Skin epidermis (tissue), 12 donors: ENCODE results near the gene ACTR6.
"Not testable (repeated sequence)": the region's sequence is repeated elsewhere in the genome, so short reads cannot be mapped to it uniquely, and the experiment has no call there.

Experiments used
- H3K27ac ChIP-seq, 21 experiments: fragments of 200-600 bp; sonication (generic) in 11 of 21; one replicate each; pipeline ENCODE4 v1.5.0; 2020; ENCODE audit warnings: mild to moderate bottlenecking in 3 of 21, inconsistent platforms in 2 of 21, moderate library complexity in 2 of 21
- H3K4me3 ChIP-seq, 7 experiments: fragments of 200-600 bp; sonication (generic) in 2 of 7; one replicate each; pipeline ENCODE4 v1.5.0; 2020; ENCODE audit warnings: inconsistent platforms in 2 of 7, mild to moderate bottlenecking in 2 of 7, moderate library complexity in 1 of 7

ACTR6 gene

DNA sequence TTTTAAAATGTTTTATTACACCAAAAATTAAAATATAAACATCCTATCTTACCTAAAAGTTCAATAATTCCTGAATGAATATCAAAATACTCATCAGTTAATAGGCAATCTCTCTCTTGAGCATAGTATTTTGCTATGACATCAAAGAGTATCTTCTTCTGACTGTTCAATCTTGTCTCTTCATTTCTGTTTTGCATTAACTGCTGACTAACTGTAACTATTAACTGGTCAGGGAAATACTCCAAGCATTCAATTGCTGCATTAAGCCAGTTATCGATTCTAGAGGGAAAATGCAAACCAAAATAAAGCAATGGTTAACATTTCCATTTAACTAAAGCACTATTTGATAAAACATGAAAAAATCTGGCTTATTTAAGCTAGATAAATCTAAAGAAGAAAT lies 52.8 kb downstream of the ACTR6 start:
- Histone ChIP-seq H3K4me3 (no peak overlapping the region), H3K27ac (no peak overlapping the region)

DNA sequence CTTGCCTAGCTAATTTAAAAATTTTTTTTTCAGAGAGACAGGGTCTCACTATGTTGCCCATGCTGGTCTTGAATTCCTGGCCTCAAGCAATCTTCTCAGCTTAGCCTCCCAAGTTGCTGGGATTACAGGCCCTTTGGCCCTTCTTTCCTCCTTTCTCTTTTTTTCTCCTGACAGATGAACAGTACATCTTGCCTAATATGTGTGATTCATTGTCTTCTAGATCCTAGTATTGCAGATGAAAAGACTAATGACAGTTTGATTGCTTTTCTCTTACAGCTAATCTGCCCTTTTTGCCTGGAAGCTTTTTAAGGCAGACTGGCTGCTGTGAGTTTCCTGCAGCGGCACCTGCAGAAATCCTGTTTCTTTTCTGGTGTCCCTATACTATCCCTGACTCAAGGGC lies 54.3 kb downstream of the ACTR6 start:
- no peak overlapping the region for H3K27ac ChIP-seq
- H3K4me3 ChIP-seq, result no peak overlapping the region

DNA sequence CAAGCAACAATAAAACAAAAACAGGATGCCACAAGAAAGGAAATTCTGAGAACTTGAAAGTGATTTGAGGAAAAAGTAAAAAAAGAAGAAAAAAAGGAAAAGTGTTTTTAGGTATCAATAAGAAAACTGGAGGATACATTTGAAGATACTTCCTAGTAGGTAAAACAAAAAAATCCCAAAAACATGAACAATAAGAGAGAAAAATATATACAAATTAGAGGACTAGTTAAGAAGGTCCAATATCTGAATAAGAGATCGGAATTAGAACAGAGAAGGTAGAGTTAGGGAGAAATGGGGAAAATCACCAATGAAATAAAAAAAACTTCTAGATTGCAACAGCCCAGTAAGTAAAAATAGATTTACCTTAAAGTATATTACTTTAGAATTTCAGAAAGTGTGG lies 57.5 kb downstream of the ACTR6 start:
- H3K27ac ChIP-seq, result no peak overlapping the region
- no peak overlapping the region for H3K4me3 ChIP-seq

DNA sequence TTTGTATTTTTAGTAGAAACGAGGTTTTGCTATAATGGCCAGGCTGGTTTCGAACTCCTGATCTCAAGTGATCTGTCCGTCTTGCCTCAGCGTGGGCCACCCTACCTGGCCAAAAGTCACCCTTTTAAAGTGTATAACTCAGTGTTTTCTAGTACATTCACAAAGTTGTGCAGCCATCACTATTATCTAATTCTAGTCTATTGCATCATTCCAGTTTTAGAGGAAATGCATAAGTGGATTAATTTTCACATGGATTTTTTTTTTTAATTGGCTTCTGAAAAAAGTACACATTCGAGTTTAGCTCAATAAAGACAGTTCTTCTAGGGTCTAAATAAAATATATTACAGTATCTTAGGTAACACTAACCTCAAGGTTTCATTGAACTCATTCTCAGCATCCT lies 62.5 kb downstream of the ACTR6 start:
- H3K27ac ChIP-seq, result no peak overlapping the region
- H3K4me3 ChIP-seq, result no peak overlapping the region

DNA sequence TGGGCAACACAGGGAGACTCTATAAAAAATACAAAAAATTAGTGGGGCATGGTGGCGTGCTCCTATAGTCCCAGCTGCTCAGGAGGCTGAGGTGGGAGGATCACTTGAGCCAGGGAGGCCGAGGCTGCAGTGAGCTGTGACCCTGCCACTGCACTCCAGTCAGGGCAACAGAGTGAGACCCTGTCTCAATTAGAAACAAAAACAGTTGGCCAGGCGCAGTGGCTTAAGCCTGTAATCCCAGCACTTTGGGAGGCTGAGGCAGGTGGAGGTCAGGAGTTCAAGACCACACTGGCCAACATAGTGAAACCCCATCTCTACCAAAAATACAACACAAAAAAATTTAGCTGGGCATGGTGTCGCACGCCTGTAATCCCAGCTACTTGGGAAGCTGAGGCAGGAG lies 64.5 kb downstream of the ACTR6 start:
- not testable (repeated sequence) for H3K27ac ChIP-seq, H3K4me3 ChIP-seq

DNA sequence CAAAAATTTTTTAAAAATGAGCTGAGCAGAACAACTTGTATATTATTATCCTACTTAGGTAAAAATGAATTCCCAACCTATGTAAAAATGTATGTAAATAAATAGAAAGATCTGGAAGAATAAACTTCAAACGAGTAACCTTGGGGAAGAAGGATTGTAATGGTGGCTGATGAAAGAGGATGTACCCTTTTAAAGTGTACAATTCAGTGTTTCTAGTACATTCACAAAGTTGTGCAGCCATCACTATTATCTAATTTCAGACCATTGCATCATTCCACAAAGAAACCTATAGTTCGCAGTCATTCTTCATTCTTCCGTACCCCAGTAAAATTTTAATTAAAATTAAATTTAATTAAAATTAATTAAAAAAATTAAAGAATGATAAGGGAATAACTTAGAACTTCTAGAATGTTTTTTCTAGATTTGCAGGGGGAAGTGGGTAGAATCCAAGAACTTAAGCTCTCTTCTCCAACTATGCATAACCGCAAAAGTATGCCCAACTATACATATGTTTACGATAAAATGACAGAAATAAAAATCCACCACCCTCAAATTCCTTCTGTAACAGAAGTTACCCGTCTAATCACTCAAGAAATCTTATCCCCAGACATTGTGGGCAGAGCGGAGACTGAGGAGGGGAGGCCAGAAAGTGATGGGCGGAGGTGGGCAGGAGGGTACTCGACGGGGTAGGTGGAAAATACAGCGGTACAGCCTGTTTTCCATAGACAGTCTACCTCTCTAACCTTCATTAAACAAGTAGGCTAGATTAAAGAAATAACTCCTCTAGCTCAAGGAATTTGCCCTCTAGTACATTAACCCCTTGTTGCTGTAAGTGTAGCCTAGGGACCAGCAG lies 65.3 kb downstream of the ACTR6 start:
- Histone ChIP-seq H3K4me3 (peak overlapping the region; percentile 76 to 99 (median 96)), H3K27ac (peak overlapping the region in 19 of 21 experiments; percentile 27 to 99 (median 96))

DNA sequence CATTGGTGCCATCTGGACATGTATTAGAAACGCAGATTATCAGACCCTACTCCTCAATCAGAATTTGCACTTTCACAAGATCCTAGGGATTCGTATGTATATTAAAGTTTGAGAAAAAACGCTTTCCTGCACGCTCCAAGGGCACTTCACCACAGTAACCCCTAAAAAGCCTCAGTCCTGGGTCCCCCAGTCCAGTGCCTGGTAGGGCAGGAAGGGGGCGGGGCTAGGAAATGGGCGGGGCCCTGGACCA lies 65.9 kb downstream of the ACTR6 start:
- H3K4me3 ChIP-seq, result peak overlapping the region; percentile 76 to 99 (median 96)
- peak overlapping the region in 20 of 21 experiments; percentile 27 to 99 (median 96) for H3K27ac ChIP-seq

DNA sequence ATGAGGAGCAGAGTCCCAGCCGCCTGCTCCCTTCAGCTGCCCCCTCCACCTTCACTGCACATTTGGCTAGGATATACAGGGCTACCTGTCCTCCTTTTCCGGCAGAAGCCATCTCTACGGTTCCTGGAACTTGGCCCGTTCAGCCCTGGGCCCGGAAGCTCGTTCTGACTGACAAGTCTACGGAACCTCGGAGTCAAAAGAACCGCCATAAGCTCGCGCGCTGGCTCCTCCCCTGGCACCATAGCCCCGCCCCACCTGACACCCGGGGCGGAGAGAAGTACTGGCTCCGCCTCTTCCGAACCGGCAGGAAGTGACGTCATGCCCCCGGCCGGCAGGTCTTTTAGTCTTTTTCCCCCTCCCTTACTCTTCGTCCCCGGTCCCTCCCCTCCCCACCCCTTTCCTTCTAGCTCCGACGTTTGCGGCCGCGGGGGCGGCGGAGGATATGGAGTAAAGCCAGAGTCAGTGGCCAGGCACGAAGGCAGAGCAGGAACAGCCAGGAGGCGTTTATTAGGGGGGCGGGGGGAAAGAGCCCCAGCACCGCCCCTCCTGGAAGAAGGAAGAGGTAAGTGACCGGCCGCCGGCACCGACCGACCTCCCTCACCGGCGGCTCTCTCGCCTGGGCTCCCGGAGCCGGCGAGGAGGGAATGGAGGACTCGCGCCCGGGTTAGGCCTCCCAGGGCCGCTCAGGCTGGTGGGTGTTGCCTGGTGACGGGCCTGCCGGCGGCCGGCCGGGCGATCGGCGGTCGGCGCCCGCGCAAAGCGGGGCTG lies 66.4 kb downstream of the ACTR6 start, which contains the start of the genes DEPDC4 and SCYL2:
Gene DEPDC4 (minus strand): TSS at position 245 of the 768 bp plus-strand sequence. CDS start 3 bp downstream, at position 242.
Gene SCYL2 (plus strand): TSS at position 343 of the 768 bp plus-strand sequence. CDS start 15,794 bp downstream, outside the sequence.
- Histone ChIP-seq H3K27ac (peak within 1 kb of the TSS; percentile 86 to 99 (median 96)), H3K4me3 (peak within 1 kb of the TSS; percentile 76 to 99 (median 96))

DNA sequence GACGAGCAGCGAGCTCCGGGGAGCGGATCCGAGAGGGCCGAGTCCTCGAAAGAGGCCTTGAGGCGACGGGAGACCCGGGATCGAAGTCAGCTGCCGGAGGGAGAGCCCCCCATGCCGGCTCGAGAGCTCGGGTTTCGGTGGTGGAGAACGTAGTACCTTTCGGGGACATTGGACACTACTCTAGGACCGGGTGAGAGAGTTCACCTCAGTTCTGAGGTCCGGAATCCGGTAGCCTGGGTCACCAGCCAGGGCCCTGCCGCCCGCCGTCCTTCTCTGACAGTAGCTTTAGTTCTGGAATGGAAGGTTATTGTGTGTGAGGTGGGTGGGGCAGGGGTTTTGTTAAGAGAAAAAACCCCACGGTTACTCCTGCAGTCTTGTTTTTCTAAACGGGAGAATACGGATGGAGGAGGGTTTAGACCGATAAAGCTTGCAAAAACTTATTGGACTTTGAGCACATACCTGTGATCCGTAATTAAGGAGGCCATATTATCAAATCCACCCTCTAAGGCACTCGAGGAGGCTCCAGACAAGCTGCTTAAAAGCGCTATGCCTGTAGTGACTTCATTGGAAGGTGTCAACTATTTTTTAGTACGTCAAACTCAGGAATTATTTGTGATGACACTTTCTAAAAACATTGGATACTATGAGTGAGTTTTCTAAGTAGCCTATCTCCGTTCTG lies 67.1 kb downstream of the ACTR6 start:
- peak overlapping the region; percentile 76 to 99 (median 96) for H3K4me3 ChIP-seq
- H3K27ac ChIP-seq, result peak overlapping the region; percentile 86 to 99 (median 96)

DNA sequence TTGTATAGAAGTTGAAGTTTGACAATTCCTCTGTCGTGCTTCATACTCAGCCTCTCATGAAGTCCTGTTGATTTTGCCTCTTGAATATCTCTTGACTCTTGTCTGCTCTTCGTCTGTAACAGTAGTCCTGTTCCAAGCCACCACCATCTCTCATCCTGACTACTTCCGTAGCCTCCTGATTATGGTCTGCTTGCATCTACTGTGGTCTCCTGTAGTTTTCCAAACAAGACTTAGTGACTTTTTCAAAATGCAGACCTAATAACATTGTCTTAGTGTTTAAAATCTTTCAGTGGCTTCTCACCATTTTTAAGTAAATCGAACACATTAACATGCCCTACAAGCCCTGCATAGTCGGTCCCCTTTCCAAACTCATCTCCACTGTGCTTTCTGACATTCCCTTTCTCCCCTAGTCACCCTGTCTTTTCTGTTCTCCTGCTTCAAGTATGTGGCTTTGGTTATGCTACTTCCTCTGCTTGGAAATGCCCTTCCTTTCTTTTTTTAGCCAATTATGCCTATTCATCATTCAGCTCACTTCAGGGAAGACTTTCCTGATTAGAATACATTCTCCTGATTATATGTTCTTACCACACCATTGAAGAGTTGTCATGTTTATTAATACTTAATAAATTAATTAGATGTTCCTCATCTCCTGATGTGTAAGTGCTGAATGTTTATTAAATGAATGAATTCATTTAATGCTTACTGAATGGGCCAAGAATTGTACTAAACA lies 68.4 kb downstream of the ACTR6 start:
- H3K4me3 ChIP-seq, result peak overlapping the region in 2 of 7 experiments; percentile 96 to 99
- peak overlapping the region in 1 of 21 experiments; percentile 98 for H3K27ac ChIP-seq

DNA sequence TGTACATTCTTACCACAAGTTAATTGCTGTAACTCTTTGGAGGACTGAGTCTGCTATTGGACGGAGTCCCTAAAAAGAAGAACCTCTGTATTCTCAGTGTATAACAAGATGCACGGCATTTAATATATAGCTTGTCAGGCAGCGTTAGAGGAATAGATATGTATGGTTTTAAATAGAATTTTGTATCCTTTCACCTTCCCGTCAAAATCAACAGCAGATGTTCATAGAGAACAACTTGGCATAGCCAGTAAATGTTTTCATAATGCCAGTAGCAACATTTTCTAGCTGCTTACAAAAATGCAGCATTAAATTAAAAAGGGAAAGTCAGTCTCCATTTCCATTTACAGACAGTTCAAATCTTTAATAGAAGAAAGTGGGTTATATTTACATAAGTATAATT lies 73.2 kb downstream of the ACTR6 start:
- Histone ChIP-seq H3K27ac (no peak overlapping the region), H3K4me3 (no peak overlapping the region)
